Measurements from ENCODE around the gene HEPH.

The HEPH gene

DNA sequence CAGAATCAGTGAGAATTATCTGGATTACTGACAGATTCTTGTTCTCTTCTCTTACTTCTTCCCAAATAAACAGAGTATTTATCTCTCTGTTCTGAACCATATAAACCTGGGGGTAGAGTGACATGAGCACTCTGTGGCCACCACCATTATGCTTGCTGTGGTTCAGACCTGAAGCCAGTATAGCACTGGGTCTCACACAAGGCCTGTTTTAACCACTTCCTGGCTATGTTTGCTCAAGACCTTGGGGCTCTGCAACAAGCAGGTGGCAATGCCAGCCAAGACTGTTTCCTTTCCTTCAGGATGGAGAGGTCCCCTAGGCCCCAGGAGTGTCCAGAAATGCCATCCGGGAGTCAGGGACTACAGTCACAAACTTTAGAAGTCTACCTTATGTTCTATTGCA is 21.7 kb upstream of the HEPH start:
- ATAC-seq, result no peak
- TF ChIP-seq, protein P1, sequence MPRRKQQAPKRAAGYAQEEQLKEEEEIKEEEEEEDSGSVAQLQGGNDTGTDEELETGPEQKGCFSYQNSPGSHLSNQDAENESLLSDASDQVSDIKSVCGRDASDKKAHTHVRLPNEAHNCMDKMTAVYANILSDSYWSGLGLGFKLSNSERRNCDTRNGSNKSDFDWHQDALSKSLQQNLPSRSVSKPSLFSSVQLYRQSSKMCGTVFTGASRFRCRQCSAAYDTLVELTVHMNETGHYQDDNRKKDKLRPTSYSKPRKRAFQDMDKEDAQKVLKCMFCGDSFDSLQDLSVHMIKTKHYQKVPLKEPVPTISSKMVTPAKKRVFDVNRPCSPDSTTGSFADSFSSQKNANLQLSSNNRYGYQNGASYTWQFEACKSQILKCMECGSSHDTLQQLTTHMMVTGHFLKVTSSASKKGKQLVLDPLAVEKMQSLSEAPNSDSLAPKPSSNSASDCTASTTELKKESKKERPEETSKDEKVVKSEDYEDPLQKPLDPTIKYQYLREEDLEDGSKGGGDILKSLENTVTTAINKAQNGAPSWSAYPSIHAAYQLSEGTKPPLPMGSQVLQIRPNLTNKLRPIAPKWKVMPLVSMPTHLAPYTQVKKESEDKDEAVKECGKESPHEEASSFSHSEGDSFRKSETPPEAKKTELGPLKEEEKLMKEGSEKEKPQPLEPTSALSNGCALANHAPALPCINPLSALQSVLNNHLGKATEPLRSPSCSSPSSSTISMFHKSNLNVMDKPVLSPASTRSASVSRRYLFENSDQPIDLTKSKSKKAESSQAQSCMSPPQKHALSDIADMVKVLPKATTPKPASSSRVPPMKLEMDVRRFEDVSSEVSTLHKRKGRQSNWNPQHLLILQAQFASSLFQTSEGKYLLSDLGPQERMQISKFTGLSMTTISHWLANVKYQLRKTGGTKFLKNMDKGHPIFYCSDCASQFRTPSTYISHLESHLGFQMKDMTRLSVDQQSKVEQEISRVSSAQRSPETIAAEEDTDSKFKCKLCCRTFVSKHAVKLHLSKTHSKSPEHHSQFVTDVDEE (CRISPR knock-in tag; IDR thresholded peaks at IDR 0.05), result no peak
- TF ChIP-seq, protein P2, sequence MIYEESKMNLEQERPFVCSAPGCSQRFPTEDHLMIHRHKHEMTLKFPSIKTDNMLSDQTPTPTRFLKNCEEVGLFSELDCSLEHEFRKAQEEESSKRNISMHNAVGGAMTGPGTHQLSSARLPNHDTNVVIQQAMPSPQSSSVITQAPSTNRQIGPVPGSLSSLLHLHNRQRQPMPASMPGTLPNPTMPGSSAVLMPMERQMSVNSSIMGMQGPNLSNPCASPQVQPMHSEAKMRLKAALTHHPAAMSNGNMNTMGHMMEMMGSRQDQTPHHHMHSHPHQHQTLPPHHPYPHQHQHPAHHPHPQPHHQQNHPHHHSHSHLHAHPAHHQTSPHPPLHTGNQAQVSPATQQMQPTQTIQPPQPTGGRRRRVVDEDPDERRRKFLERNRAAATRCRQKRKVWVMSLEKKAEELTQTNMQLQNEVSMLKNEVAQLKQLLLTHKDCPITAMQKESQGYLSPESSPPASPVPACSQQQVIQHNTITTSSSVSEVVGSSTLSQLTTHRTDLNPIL (CRISPR knock-in tag; IDR thresholded peaks at IDR 0.05; ENCODE audit: low read depth), result no peak
- no peak for TF ChIP-seq TOX (CRISPR knock-in tag; IDR thresholded peaks at IDR 0.05; ENCODE audit: borderline replicate concordance)
- TF ChIP-seq, protein P3, sequence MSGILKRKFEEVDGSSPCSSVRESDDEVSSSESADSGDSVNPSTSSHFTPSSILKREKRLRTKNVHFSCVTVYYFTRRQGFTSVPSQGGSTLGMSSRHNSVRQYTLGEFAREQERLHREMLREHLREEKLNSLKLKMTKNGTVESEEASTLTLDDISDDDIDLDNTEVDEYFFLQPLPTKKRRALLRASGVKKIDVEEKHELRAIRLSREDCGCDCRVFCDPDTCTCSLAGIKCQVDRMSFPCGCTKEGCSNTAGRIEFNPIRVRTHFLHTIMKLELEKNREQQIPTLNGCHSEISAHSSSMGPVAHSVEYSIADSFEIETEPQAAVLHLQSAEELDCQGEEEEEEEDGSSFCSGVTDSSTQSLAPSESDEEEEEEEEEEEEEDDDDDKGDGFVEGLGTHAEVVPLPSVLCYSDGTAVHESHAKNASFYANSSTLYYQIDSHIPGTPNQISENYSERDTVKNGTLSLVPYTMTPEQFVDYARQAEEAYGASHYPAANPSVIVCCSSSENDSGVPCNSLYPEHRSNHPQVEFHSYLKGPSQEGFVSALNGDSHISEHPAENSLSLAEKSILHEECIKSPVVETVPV (CRISPR knock-in tag; IDR thresholded peaks at IDR 0.05), result no peak
- TF ChIP-seq, protein P4, sequence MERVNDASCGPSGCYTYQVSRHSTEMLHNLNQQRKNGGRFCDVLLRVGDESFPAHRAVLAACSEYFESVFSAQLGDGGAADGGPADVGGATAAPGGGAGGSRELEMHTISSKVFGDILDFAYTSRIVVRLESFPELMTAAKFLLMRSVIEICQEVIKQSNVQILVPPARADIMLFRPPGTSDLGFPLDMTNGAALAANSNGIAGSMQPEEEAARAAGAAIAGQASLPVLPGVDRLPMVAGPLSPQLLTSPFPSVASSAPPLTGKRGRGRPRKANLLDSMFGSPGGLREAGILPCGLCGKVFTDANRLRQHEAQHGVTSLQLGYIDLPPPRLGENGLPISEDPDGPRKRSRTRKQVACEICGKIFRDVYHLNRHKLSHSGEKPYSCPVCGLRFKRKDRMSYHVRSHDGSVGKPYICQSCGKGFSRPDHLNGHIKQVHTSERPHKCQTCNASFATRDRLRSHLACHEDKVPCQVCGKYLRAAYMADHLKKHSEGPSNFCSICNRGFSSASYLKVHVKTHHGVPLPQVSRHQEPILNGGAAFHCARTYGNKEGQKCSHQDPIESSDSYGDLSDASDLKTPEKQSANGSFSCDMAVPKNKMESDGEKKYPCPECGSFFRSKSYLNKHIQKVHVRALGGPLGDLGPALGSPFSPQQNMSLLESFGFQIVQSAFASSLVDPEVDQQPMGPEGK (CRISPR knock-in tag; IDR thresholded peaks at IDR 0.05; ENCODE audit: borderline replicate concordance), result no peak
- TF ChIP-seq, protein P5, sequence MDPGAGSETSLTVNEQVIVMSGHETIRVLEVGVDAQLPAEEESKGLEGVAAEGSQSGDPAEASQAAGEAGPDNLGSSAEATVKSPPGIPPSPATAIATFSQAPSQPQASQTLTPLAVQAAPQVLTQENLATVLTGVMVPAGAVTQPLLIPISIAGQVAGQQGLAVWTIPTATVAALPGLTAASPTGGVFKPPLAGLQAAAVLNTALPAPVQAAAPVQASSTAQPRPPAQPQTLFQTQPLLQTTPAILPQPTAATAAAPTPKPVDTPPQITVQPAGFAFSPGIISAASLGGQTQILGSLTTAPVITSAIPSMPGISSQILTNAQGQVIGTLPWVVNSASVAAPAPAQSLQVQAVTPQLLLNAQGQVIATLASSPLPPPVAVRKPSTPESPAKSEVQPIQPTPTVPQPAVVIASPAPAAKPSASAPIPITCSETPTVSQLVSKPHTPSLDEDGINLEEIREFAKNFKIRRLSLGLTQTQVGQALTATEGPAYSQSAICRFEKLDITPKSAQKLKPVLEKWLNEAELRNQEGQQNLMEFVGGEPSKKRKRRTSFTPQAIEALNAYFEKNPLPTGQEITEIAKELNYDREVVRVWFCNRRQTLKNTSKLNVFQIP (CRISPR knock-in tag; IDR thresholded peaks at IDR 0.05; ENCODE audit: borderline replicate concordance, low read depth), result no peak
- no peak for TF ChIP-seq GLIS3 (CRISPR knock-in tag; IDR thresholded peaks at IDR 0.05)
- TF ChIP-seq ZFP3 (CRISPR knock-in tag; IDR thresholded peaks at IDR 0.05), result no peak
- no peak for TF ChIP-seq TCF4 (CRISPR knock-in tag; IDR thresholded peaks at IDR 0.05; ENCODE audit: borderline replicate concordance)
- no peak for TF ChIP-seq ZFP30 (CRISPR knock-in tag; IDR thresholded peaks at IDR 0.05)
- TF ChIP-seq OSR1 (CRISPR knock-in tag; IDR thresholded peaks at IDR 0.05), result no peak
- TF ChIP-seq PPARA (CRISPR knock-in tag; IDR thresholded peaks at IDR 0.05; ENCODE audit: borderline replicate concordance), result no peak
- no peak for TF ChIP-seq CSDC2 (CRISPR knock-in tag; IDR thresholded peaks at IDR 0.05)

DNA sequence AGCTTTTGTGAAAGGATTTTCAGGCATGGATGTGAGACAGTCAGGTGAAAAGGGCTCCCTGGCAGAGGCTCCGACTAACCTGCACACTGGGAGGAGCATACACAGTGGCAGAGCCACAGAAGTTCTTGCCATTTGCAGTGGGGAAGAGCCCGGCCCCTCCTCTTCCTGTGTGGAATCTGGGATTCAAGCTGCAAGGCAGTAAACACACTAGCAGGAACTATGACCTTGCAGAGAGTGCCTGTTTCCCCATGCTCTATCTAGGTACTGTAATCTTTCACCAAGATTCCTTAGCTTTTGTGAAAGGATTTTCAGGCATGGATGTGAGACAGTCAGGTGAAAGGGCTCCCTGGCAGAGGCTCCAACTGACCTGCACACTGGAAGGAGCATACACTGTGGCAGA is 19.8 kb upstream of the HEPH start:
- TF ChIP-seq PPARA (CRISPR knock-in tag; IDR thresholded peaks at IDR 0.05; ENCODE audit: borderline replicate concordance) (no peak), ISL1 (CRISPR knock-in tag; IDR thresholded peaks at IDR 0.05) (no peak)
- no peak for ATAC-seq

DNA sequence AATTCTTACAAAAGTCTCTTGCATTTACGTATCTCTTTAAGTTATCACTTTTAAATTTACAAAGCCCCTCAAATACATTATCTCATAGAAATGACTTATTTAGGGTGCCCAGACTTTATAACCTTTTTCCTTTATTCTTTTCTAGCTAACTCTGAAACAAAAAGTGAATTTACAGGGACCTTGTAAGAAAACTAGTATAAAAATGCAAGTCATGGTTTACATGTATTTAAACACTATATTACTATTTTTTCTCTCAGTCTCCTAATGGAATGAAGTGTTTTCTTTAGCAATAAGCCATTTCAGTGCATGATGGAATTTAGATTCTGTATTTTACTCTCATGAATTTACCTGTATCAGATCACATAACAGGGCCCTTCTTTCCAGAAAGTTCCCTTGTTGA is 14.5 kb upstream of the HEPH start:
- no peak for ATAC-seq
- TF ChIP-seq BACH2 (CRISPR knock-in tag; IDR thresholded peaks at IDR 0.05; ENCODE audit: borderline replicate concordance) (no peak), ARNTL (CRISPR knock-in tag; IDR thresholded peaks at IDR 0.05; ENCODE audit: borderline replicate concordance, low read depth) (no peak), ESRRG (CRISPR knock-in tag; IDR thresholded peaks at IDR 0.05) (no peak), ZC3H10 (CRISPR knock-in tag; IDR thresholded peaks at IDR 0.05) (no peak), RARB (CRISPR knock-in tag; IDR thresholded peaks at IDR 0.05) (no peak), PPARA (CRISPR knock-in tag; IDR thresholded peaks at IDR 0.05; ENCODE audit: borderline replicate concordance) (no peak), TOX (CRISPR knock-in tag; IDR thresholded peaks at IDR 0.05; ENCODE audit: borderline replicate concordance) (no peak), ZFP3 (CRISPR knock-in tag; IDR thresholded peaks at IDR 0.05) (no peak), GLIS3 (CRISPR knock-in tag; IDR thresholded peaks at IDR 0.05) (no peak), ZNF8 (CRISPR knock-in tag; IDR thresholded peaks at IDR 0.05) (no peak), TCF4 (CRISPR knock-in tag; IDR thresholded peaks at IDR 0.05; ENCODE audit: borderline replicate concordance) (no peak), ZFP30 (CRISPR knock-in tag; IDR thresholded peaks at IDR 0.05) (no peak)
- TF ChIP-seq, protein P2 (CRISPR knock-in tag; IDR thresholded peaks at IDR 0.05; ENCODE audit: low read depth), result no peak
- TF ChIP-seq, protein P4 (CRISPR knock-in tag; IDR thresholded peaks at IDR 0.05; ENCODE audit: borderline replicate concordance), result no peak
- TF ChIP-seq, protein P1 (CRISPR knock-in tag; IDR thresholded peaks at IDR 0.05), result no peak
